WTC11 (cell line): ENCODE data around the gene PRSS38. TPM values are rescaled to one million over a fixed set of nuclear protein-coding genes. Genes with fewer than 3 reads are reported as not detected.

ENCODE experiments used
- total RNA-seq: library from RNA; stranded (reverse); gene quantifications from 3 replicates; pipeline ENCODE4 v1.2.3, GENCODE V29; 2021

Gene PRSS38
- total RNA-seq, 1 experiment from 2014 or later = not detected

Other genes with a start within 250 kb of the PRSS38 start
- gene JMJD4, start 80.4 kb upstream of the PRSS38 start, total RNA-seq = 12.8 to 13.7 TPM (median 13.6 TPM) in 3 replicates
- gene SNAP47, start 80.2 kb upstream of the PRSS38 start, total RNA-seq = 43.8 to 50.8 TPM (median 47.2 TPM) in 3 replicates
- gene WNT9A, start 132.3 kb downstream of the PRSS38 start, total RNA-seq = 1.1 to 1.5 TPM (median 1.3 TPM) in 3 replicates
- gene WNT3A, start 191.3 kb downstream of the PRSS38 start, total RNA-seq = 0.16 to 0.34 TPM (median 0.17 TPM) in 3 replicates